NB4 (cell line): Measurements from ENCODE around the gene SUCLG1.

Experiments used
- DNase-seq: peaks from one replicate; pipeline ENCODE4 v3.0.0; 2010; ENCODE audit warnings: low read depth
- H3K4me3 ChIP-seq: one replicate; pipeline ENCODE4 v1.5.1; 2011; ENCODE audit warnings: mild to moderate bottlenecking, low read depth, low read length, moderate library complexity
- MYC ChIP-seq: IDR thresholded peaks from 2 replicates; pipeline ENCODE4 v1.6.1; 2011; ENCODE audit warnings: low read depth, low read length
- POLR2A ChIP-seq: IDR thresholded peaks from 2 replicates; pipeline ENCODE4 v1.6.1; 2011; ENCODE audit warnings: mild to moderate bottlenecking; ENCODE audit not compliant: insufficient read length; ENCODE audit errors: extremely low read depth
- TF ChIP-seq, protein P1 (sequence below): IDR thresholded peaks from one replicate; pipeline ENCODE4 v1.5.1; 2012; ENCODE audit warnings: low read depth, low read length
- TF ChIP-seq, protein P2 (sequence below): IDR thresholded peaks from 2 replicates; pipeline ENCODE4 v1.6.1; 2011; ENCODE audit warnings: low read depth, low read length

The SUCLG1 gene

DNA sequence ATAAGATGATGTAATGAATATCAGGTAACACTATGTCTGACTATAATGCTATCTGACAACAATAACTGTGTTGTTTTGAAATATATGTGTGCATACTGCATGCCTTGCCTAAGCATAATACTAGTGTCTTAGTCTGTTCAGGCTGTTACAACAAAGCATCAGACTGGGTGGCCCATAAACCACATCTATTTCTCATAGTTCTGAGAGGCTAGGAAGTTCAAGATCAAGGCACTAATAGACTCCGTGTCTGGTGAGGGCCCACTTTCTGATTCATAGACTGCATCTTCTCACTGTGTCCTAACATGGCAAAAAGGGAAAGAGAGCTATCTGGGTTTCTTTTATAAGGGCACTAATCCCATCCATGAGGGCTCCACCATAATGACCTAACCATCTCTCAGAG, 80.1 kb downstream of the SUCLG1 start:
- H3K4me3 ChIP-seq: no peak overlapping the region
- TF ChIP-seq, protein P1, sequence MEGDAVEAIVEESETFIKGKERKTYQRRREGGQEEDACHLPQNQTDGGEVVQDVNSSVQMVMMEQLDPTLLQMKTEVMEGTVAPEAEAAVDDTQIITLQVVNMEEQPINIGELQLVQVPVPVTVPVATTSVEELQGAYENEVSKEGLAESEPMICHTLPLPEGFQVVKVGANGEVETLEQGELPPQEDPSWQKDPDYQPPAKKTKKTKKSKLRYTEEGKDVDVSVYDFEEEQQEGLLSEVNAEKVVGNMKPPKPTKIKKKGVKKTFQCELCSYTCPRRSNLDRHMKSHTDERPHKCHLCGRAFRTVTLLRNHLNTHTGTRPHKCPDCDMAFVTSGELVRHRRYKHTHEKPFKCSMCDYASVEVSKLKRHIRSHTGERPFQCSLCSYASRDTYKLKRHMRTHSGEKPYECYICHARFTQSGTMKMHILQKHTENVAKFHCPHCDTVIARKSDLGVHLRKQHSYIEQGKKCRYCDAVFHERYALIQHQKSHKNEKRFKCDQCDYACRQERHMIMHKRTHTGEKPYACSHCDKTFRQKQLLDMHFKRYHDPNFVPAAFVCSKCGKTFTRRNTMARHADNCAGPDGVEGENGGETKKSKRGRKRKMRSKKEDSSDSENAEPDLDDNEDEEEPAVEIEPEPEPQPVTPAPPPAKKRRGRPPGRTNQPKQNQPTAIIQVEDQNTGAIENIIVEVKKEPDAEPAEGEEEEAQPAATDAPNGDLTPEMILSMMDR: no peak
- TF ChIP-seq MYC (no peak), POLR2A (no peak)
- TF ChIP-seq, protein P2, sequence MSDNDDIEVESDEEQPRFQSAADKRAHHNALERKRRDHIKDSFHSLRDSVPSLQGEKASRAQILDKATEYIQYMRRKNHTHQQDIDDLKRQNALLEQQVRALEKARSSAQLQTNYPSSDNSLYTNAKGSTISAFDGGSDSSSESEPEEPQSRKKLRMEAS: no peak
- DNase-seq: no peak

DNA sequence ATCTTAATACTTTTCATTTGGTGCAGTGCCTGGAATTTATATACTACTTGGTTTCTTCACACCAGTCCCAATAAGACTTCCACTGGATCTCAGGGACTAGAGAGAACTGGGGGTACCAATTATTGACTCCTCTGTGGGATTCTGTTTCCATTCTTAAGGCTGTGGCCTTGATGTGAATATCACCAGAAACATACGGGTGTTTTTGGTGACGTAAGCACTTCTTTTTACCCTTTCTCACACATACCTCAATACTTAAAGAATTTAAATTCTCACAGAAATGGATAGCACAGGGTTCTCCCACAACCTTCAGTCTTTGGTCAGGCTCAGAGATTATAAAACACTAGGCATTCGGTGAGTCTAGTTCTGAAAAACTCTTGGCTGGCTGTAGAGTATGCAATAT, 84.1 kb downstream of the SUCLG1 start:
- no peak for DNase-seq
- TF ChIP-seq POLR2A: no peak
- TF ChIP-seq MYC: no peak
- TF ChIP-seq, protein P1: no peak
- TF ChIP-seq, protein P2: no peak
- H3K4me3 ChIP-seq: no peak overlapping the region

DNA sequence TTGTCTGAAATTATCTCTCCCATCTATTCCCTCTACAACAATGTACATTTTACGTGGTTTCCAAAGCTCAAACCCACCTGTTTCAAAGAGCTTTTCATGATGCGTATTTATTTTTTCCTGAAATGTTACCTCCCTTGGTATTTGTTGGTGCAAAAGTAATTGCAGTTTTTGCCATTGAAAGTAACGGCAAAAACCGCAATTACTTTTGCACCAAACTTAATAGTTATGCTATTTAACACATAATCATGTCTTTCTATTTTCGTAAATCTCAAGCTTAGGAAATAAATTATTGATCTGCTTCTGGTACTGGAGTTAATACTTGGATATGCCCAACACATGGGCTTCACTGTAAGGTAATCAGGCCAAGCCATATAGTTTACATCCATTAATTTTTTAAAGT, 85.2 kb downstream of the SUCLG1 start:
- H3K4me3 ChIP-seq: no peak overlapping the region
- no peak for TF ChIP-seq POLR2A
- TF ChIP-seq, protein P1: no peak
- no peak for TF ChIP-seq MYC
- TF ChIP-seq, protein P2: no peak
- DNase-seq: no peak
